Spleen (tissue), 11 donors: ENCODE data around the gene MRPL55. TPM values are rescaled to one million over a fixed set of nuclear protein-coding genes. Genes with fewer than 3 reads are reported as not detected.

Experiments used
- DNase-seq: peaks from one replicate; pipeline ENCODE4 v3.0.0-alpha.2; 2020
- H3K27ac ChIP-seq, 8 donors: fragments of 200-600 bp; sonication (generic) in 7 of 8; 1 replicate in 4 of 8; 2 replicates in 4 of 8; pipeline versions ENCODE4 v1.5.0 to v1.8.0; 2016 to 2021; ENCODE audit warnings: inconsistent platforms in 4 of 8, mild to moderate bottlenecking in 4 of 8, moderate library complexity in 1 of 8
- H3K27me3 ChIP-seq, 7 donors: fragments of 200-600 bp; sonication (generic) in 6 of 7; replicated peaks in 1 of 7; 1 replicate in 4 of 7; 2 replicates in 3 of 7; pipeline versions ENCODE4 v1.5.0 to v1.8.0; 2016 to 2021; ENCODE audit warnings: inconsistent platforms in 3 of 7, mild to moderate bottlenecking in 1 of 7
- H3K36me3 ChIP-seq, 6 donors: fragments of 200-600 bp; sonication (generic) in 5 of 6; 1 replicate in 4 of 6; 2 replicates in 2 of 6; pipeline versions ENCODE4 v1.5.0 to v1.8.0; 2016 to 2021; ENCODE audit warnings: inconsistent platforms in 2 of 6
- H3K4me1 ChIP-seq, 6 donors: fragments of 200-600 bp; sonication (generic) in 5 of 6; 1 replicate in 3 of 6; 2 replicates in 3 of 6; pipeline versions ENCODE4 v1.5.0 to v1.8.0; 2016 to 2021; ENCODE audit warnings: inconsistent platforms in 3 of 6
- H3K4me3 ChIP-seq, 8 donors: fragments of 200-600 bp; sonication (generic) in 7 of 8; 1 replicate in 4 of 8; 2 replicates in 4 of 8; pipeline versions ENCODE4 v1.5.0 to v1.8.0; 2016 to 2021; ENCODE audit warnings: inconsistent platforms in 4 of 8, mild to moderate bottlenecking in 4 of 8, moderate library complexity in 2 of 8
- H3K9me3 ChIP-seq, 8 donors: fragments of 200-600 bp; sonication (generic) in 7 of 8; 1 replicate in 4 of 8; 2 replicates in 4 of 8; pipeline versions ENCODE4 v1.5.0 to v1.8.0; 2016 to 2021; ENCODE audit warnings: inconsistent platforms in 4 of 8
- POLR2A ChIP-seq, 3 donors: fragments of 450-650 bp; IDR thresholded peaks; one replicate each; pipeline ENCODE4 v1.5.1; 2017; ENCODE audit warnings: antibody characterized with exemption in 3 of 3, mild to moderate bottlenecking in 1 of 3
- POLR2AphosphoS5 ChIP-seq, 3 donors: sonication (generic); formaldehyde crosslinking; IDR thresholded peaks; one replicate each; pipeline ENCODE4 v1.5.1; 2017; ENCODE audit warnings: antibody characterized with exemption in 3 of 3
- whole genome bisulfite sequencing, 5 donors: extraction: QIAGEN DNeasy Blood & Tissue Kit in 3 of 5; methylation state at CpG; one replicate each; pipeline versions ENCODE4 v1.1.5 to v1.1.7; 2013 to 2018; 5-methylcytosine and 5-hydroxymethylcytosine counted together
- intact Hi-C: fragments of 100-400 bp; cut with DNase I; formaldehyde crosslinking; loops from one replicate; pipeline ENCODE4 v1.15.0; 2023; ENCODE audit warnings: low total_unique reads
- polyA plus RNA-seq, 3 donors: library from polyadenylated mRNA; stranded (reverse); fragments of 200-250 nt; gene quantifications; one replicate each; pipeline ENCODE4 v1.2.1, GENCODE V29; 2013
- total RNA-seq, 7 donors: library from RNA; depleted of rRNA in 3 of 7; stranded (reverse); fragments of >200 nt in 3 of 7; fragmentation: NEBNext Ultra II Directional in 4 of 7; extraction: Animal tissue kit (Norgen Biotek cat#: 25700) in 4 of 7; gene quantifications; one replicate each; pipeline versions ENCODE4 v1.1.0 to v1.2.1, GENCODE V29; 2016 to 2021
- TF ChIP-seq, protein P1 (sequence below), 11 experiments: fragments of 200-600 bp in 7 of 11; fragments of 450-650 bp in 4 of 11; sonication (generic) in 4 of 11; IDR thresholded peaks in 8 of 11; conservative IDR thresholded peaks in 3 of 11; 1 replicate in 7 of 11; 2 replicates in 4 of 11; pipeline versions ENCODE4 v1.4.0 to v1.8.0; 2016 to 2021; ENCODE audit warnings: antibody characterized with exemption in 11 of 11, inconsistent platforms in 4 of 11, mild to moderate bottlenecking in 1 of 11
- donor health status: healthy with polysubstance abuse.
- donor health status: DM: no; HTN: no; CAD: no; lungs with moderate emphysema.
- donor health status: DM: no; HTN: no; CAD: no.
- donor health status: Bipolar disorder and iron deficiency.
- donor health status: healthy.
- donor health status: DM: no; HTN: no; CAD: no.
- donor health status: DM: yes; HTN: yes; CAD: no.

Gene MRPL55
- total and polyA plus RNA-seq, 10 donors: 32.3 to 114 (median 72.1) TPM

DNA sequence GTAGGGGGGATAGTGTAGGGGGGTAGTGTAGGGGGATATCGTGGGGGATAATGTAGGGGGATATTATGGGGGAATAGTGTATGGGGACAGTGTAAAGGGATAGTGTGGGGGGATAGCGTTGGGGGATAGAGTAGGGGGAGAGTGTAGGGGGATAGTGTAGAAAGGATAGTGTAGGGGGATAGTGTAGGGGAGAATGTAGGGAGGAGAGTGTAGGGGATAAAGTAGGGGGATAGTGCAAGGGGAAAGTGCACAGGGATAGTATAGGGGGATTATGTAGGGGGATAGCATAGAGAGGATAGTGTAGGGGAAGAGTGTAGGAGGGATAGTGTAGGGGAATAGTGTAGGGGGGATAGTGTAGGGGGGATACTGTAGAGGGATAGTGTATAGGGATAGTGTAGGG is 38.9 kb downstream of the MRPL55 start:
- WGBS, 5 donors: 47 to 64% (median 58%) methylated on average over 2 of the region's 2 CpGs

DNA sequence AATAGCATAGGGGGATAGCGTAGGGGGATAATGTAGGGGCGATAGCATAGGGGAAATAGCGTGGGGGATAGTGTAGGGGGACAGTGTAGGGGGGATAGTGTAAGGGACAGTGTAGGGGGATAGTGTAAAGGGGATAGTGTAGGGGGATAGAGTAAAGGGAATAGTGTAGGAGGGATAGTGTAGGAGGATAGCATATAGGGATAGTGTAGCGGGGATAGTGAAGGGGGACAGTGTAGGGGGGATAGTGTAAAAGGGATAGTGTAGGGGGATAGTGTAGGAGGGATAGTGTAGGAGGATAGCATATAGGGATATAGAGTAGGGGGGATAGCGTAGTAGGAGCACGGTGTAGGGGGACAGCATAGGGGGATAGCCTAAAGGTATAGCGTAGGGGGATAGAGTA is 40.7 kb downstream of the MRPL55 start:
- Histone ChIP-seq H3K27me3 (peaks cover 0 to 71% (median 41%) of the 10 kb centered on the region in 7 donors), H3K4me3 (no peak overlapping the region), H3K36me3 (no peaks in the 10 kb centered on the region), H3K27ac (no peak overlapping the region), H3K9me3 (no peaks in the 10 kb centered on the region), H3K4me1 (no peaks in the 10 kb centered on the region)
- TF ChIP-seq, protein P1, sequence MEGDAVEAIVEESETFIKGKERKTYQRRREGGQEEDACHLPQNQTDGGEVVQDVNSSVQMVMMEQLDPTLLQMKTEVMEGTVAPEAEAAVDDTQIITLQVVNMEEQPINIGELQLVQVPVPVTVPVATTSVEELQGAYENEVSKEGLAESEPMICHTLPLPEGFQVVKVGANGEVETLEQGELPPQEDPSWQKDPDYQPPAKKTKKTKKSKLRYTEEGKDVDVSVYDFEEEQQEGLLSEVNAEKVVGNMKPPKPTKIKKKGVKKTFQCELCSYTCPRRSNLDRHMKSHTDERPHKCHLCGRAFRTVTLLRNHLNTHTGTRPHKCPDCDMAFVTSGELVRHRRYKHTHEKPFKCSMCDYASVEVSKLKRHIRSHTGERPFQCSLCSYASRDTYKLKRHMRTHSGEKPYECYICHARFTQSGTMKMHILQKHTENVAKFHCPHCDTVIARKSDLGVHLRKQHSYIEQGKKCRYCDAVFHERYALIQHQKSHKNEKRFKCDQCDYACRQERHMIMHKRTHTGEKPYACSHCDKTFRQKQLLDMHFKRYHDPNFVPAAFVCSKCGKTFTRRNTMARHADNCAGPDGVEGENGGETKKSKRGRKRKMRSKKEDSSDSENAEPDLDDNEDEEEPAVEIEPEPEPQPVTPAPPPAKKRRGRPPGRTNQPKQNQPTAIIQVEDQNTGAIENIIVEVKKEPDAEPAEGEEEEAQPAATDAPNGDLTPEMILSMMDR (IDR thresholded peaks at IDR 0.05 in 8 of 11, conservative IDR thresholded peaks at IDR 0.05 in 3 of 11): no peak
- TF ChIP-seq POLR2AphosphoS5 (IDR thresholded peaks at IDR 0.05): no peak
- TF ChIP-seq POLR2A (IDR thresholded peaks at IDR 0.05): no peak
- no peak for DNase-seq
- 72 to 76% (median 74%) methylated on average over 7 of the region's 7 CpGs for WGBS, 5 donors
- intact Hi-C loops: no loop called here

More for the DNA sequence above, 38.9 kb downstream of the MRPL55 start:
- Histone ChIP-seq H3K36me3 (no peaks in the 10 kb centered on the region), H3K27ac (no peak overlapping the region), H3K27me3 (peaks cover 0 to 52% (median 23%) of the 10 kb centered on the region in 7 donors), H3K4me3 (no peak overlapping the region), H3K9me3 (no peaks in the 10 kb centered on the region), H3K4me1 (peaks cover 0 to 5% (median 0%) of the 10 kb centered on the region in 6 donors)
- no peak for DNase-seq
- TF ChIP-seq, protein P1 (IDR thresholded peaks at IDR 0.05 in 8 of 11, conservative IDR thresholded peaks at IDR 0.05 in 3 of 11): no peak
- TF ChIP-seq POLR2AphosphoS5 (IDR thresholded peaks at IDR 0.05) (no peak), POLR2A (IDR thresholded peaks at IDR 0.05) (no peak)
- intact Hi-C loops: no loop called here

DNA sequence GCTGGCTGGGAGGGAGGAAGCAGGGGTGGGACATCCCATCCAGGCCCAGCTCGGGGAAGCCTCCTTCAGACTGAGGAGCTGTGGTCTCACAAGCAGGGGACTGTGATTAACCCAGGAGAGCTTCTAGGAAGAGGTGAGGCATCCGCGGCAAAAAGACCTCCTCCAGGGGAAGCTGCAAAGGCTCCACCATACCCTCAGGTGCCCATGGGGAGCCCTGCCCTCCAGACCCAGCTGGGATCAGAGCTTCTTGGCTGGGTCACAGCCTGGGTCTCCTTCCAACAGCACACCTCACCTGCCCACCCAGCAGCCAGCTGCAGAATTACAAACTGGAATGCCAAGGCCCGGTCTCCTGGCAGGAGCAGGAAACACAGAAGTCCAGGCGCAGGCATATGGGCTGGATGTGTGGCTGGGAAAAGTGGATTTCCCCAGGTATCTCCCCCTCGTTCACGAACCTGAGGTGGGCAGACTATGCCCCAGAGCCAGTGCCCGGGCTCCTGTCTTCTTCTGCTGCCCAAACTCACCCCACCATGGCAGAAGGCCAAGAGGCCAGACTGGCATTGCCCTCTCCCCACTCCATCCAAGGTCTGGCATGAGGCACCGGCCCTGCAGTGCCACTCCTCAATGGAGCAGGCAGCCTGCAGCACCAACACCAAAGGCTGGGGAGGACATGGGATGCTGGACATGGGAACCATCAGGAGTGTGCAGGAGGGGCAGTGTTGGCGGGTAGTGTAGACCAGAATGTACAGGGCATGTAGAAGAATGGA is 42.0 kb downstream of the MRPL55 start:
- H3K36me3 ChIP-seq: no peaks in the 10 kb centered on the region
- H3K27me3 ChIP-seq: peaks cover 0 to 83% (median 51%) of the 10 kb centered on the region in 7 donors
- H3K9me3 ChIP-seq: no peaks in the 10 kb centered on the region
- DNase-seq: peak; percentile 67
- intact Hi-C loops: no loop called here
- WGBS, 5 donors: 56 to 78% (median 60%) methylated on average over 10 of the region's 10 CpGs
- no peaks in the 10 kb centered on the region for H3K4me1 ChIP-seq
- no peak overlapping the region for H3K4me3 ChIP-seq
- TF ChIP-seq, protein P1 (IDR thresholded peaks at IDR 0.05 in 8 of 11, conservative IDR thresholded peaks at IDR 0.05 in 3 of 11): no peak
- TF ChIP-seq POLR2A (IDR thresholded peaks at IDR 0.05): no peak
- TF ChIP-seq POLR2AphosphoS5 (IDR thresholded peaks at IDR 0.05): no peak
- H3K27ac ChIP-seq: no peak overlapping the region

DNA sequence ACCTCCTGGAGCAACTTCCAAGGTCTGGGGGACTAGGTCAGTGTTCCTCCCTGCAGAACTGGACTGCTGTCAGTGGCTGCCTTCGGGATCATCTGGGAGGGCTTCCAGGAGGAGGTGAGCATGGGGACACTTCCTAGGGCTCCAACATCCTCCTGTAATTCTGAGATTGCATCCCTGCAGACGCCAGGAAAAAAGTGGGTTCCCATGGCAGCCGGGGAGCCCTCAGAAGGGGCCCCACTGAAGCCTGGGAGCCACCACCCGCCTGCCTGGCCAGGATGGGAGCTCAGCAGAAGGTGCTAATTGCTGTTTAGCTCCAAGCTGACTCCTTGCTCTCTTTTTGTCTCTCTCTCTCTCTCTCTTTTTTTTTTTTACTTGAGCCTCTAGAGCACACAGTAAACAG is 42.7 kb downstream of the MRPL55 start:
- H3K4me1 ChIP-seq: no peaks in the 10 kb centered on the region
- intact Hi-C loops: no loop called here
- TF ChIP-seq POLR2AphosphoS5 (IDR thresholded peaks at IDR 0.05): no peak
- no peak for TF ChIP-seq POLR2A (IDR thresholded peaks at IDR 0.05)
- no peak overlapping the region for H3K4me3 ChIP-seq
- H3K36me3 ChIP-seq: no peaks in the 10 kb centered on the region
- WGBS, 5 donors: 18 to 42% (median 33%) methylated on average over 2 to 4 of the region's 4 CpGs
- no peak overlapping the region for H3K27ac ChIP-seq
- peak; percentile 61 for DNase-seq
- peaks cover 4 to 90% (median 58%) of the 10 kb centered on the region in 7 donors for H3K27me3 ChIP-seq
- H3K9me3 ChIP-seq: no peaks in the 10 kb centered on the region
